K562 (cell line): ENCODE data around the gene TJAP1. TPM values are rescaled to one million over a fixed set of nuclear protein-coding genes. Genes with fewer than 3 reads are reported as not detected.
A peak's percentile ranks its signal among the peaks of the same experiment; 100 is the strongest.

Source experiments
- ATF2 ChIP-seq: sonication (generic); formaldehyde crosslinking; IDR thresholded peaks from 2 replicates; pipeline ENCODE4 v1.8.1; 2022; ENCODE audit warnings: missing genetic modification reagents
- CREBBP ChIP-seq: IDR thresholded peaks from one replicate; pipeline ENCODE4 v1.6.1; 2012; ENCODE audit warnings: low read depth, mild to moderate bottlenecking, control low read depth, inconsistent platforms, low read length
- CXXC5 ChIP-seq: fragments of 250-450 bp; sonication (Bioruptor Pico); IDR thresholded peaks from 2 replicates; pipeline ENCODE4 v1.8.0; 2022; ENCODE audit warnings: inconsistent platforms, mild to moderate bottlenecking, moderate library complexity
- EHMT2 ChIP-seq: fragments of 450-650 bp; IDR thresholded peaks from 2 replicates; pipeline ENCODE4 v1.6.1; 2018; ENCODE audit warnings: antibody characterized with exemption
- ETV5 ChIP-seq: sonication (generic); formaldehyde crosslinking; IDR thresholded peaks from 2 replicates; pipeline ENCODE4 v1.4.0; 2020; ENCODE audit warnings: low read depth, mild to moderate bottlenecking, missing genetic modification reagents
- HDGF ChIP-seq: fragments of 450-650 bp; IDR thresholded peaks from 2 replicates; pipeline ENCODE4 v1.6.1; 2016
- JUND ChIP-seq, 2 experiments: IDR thresholded peaks; 2 replicates in 1 of 2; 3 replicates in 1 of 2; pipeline ENCODE4 v1.6.1; 2011; ENCODE audit warnings: borderline replicate concordance in 2 of 2, low read depth in 2 of 2, low read length in 2 of 2, improper control_type of control experiment in 1 of 2, missing biosample characterization in 1 of 2, missing genetic modification characterization in 1 of 2, missing genetic modification reagents in 1 of 2
- LARP7 ChIP-seq: fragments of 450-650 bp; IDR thresholded peaks from 2 replicates; pipeline ENCODE4 v1.6.1; 2016
- LCOR ChIP-seq: sonication (generic); formaldehyde crosslinking; IDR thresholded peaks from 2 replicates; pipeline ENCODE4 v1.8.0; 2022; ENCODE audit warnings: mild to moderate bottlenecking, missing genetic modification reagents
- SMARCB1 ChIP-seq: IDR thresholded peaks from 2 replicates; pipeline ENCODE4 v1.6.1; 2011; ENCODE audit warnings: improper control_type of control experiment, low read depth; ENCODE audit not compliant: insufficient read length
- UBTF ChIP-seq, 2 experiments: IDR thresholded peaks; 2 replicates each; pipeline ENCODE4 v1.6.1; 2012; ENCODE audit warnings: improper control_type of control experiment in 2 of 2, low read depth in 2 of 2, low read length in 2 of 2, borderline replicate concordance in 1 of 2
- WHSC1 ChIP-seq: IDR thresholded peaks from one replicate; pipeline ENCODE4 v1.6.1; 2012; ENCODE audit warnings: low read length, control low read depth, inconsistent platforms
- ZNF282 ChIP-seq: sonication (generic); formaldehyde crosslinking; IDR thresholded peaks from 2 replicates; pipeline ENCODE4 v1.8.1; 2023; ENCODE audit warnings: missing genetic modification reagents
- ZNF740 ChIP-seq, 3 experiments: fragments of 200-800 bp in 1 of 3; sonication (Bioruptor generic) in 1 of 3; sonication (generic) in 1 of 3; formaldehyde crosslinking in 1 of 3; IDR thresholded peaks; 2 replicates each; pipeline versions ENCODE4 v1.6.1 to v1.8.0; 2016 to 2022; ENCODE audit warnings: mild to moderate bottlenecking in 2 of 3, missing compliant biosample characterization in 2 of 3, missing genetic modification characterization in 2 of 3, missing genetic modification reagents in 1 of 3
- polyA plus RNA-seq, 8 experiments: library from polyadenylated mRNA; depleted of rRNA in 4 of 8; stranded (reverse) in 5 of 8; unstranded in 3 of 8; fragments of >200 nt; fragmentation: Nextera tagmentation in 2 of 8; fragmentation: Illumina TruSeq in 1 of 8; extraction: Ambion mirVana in 2 of 8; extraction: Trizol in 1 of 8; gene quantifications; 2 replicates each; pipeline versions ENCODE4 v1.2.1 to v1.2.3, GENCODE V29; 2011 to 2014; ENCODE audit warnings: inconsistent platforms in 1 of 8, missing spikeins in 1 of 8
- total RNA-seq, 7 experiments: library from RNA; depleted of rRNA in 6 of 7; stranded (reverse); fragments of >200 nt in 6 of 7; fragmentation: Illumina TruSeq in 2 of 7; extraction: Trizol in 2 of 7; gene quantifications; 2 replicates each; pipeline versions ENCODE4 v1.2.1 to v1.2.3, GENCODE V29; 2011 to 2021; ENCODE audit warnings: low replicate concordance in 1 of 7
- TF ChIP-seq, protein P1 (sequence below): fragments of 450-650 bp; IDR thresholded peaks from 2 replicates; pipeline ENCODE4 v1.6.1; 2018; ENCODE audit not compliant: partially characterized antibody
- TF ChIP-seq, protein P2 (sequence below): fragments of 250-450 bp; sonication (Bioruptor Pico); IDR thresholded peaks from 2 replicates; pipeline ENCODE4 v1.4.0; 2020; ENCODE audit warnings: mild to moderate bottlenecking, moderate library complexity

TJAP1 gene
- total and polyA plus RNA-seq, 9 of the 15 experiments (the other 6 are each of a cell fraction or from before 2014, with no cell fraction given), result 0.06 to 35.8 (median 16.2) TPM

DNA sequence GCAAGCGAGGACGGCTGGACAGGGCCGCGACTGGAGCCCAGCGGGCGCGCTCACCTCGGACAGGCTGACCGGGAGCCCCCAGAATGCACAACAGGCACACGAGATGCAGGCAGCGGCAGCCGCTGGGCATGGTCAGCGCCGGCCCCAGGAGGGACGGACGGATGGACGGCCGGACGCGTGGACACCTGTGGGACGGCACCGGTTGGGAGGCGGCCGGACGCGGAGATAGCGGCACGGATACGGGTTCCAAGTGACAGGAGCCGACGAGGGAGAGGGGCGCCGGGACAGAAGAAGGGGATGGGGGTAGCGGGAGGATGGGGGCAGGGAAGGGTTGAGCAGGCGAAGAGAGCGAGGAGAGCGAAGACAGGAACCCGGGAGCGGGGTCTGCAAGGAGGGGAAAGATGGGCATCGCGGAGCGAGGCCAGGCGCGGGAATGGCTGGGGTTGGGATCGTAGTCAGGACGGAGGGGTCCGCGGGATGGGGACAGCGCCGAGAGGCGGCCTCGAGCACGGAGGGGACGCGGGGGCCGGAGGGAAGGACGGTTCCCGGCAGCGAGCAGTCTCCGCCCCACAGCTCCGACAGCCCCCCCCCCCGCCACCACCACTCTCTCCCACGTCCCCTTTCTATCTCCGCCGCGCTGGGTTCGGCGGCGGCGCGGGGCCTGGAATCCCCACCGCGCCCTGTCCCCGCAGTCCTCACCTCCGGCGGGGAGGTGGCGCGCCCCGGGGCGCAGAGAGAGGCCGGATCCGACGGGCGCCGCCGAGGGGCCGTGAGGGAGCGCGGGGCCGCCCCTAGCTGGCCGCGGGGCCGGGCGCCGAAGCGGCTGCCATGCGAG, 22.5 kb upstream of the TJAP1 start (continued):
- TF ChIP-seq CREBBP (no peak), SMARCB1 (no peak), WHSC1 (no peak), ZNF282 (no peak), CXXC5 (CRISPR knock-in tag) (peak; percentile 56), EHMT2 (no peak), JUND (IDR thresholded peaks at IDR 0.05; ENCODE audit: borderline replicate concordance, low read depth, low read length) (0 out of 2 replicates have a peak, but pooled peaks have one; percentile 31), JUND (tag; IDR thresholded peaks at IDR 0.05; ENCODE audit: borderline replicate concordance, low read depth, low read length) (no peak), ETV5 (CRISPR knock-in tag) (no peak), ZNF740 (CRISPR knock-in tag; IDR thresholded peaks at IDR 0.05) (peak; percentile 79), ZNF740 (tag; IDR thresholded peaks at IDR 0.05) (0 out of 4 replicates have a peak, but pooled peaks of 1 of the 2 experiments have one; percentile 68), ATF2 (CRISPR knock-in tag) (no peak), LCOR (CRISPR knock-in tag) (no peak), UBTF (IDR thresholded peaks at IDR 0.05; ENCODE audit: borderline replicate concordance in 1 of 2, low read depth in 2 of 2, low read length in 2 of 2) (peak; percentile 47 to 50; a peak in 1 of 4 replicates), LARP7 (0 out of 2 replicates have a peak, but pooled peaks have one; percentile 52), HDGF (no peak)
- TF ChIP-seq, protein P1, sequence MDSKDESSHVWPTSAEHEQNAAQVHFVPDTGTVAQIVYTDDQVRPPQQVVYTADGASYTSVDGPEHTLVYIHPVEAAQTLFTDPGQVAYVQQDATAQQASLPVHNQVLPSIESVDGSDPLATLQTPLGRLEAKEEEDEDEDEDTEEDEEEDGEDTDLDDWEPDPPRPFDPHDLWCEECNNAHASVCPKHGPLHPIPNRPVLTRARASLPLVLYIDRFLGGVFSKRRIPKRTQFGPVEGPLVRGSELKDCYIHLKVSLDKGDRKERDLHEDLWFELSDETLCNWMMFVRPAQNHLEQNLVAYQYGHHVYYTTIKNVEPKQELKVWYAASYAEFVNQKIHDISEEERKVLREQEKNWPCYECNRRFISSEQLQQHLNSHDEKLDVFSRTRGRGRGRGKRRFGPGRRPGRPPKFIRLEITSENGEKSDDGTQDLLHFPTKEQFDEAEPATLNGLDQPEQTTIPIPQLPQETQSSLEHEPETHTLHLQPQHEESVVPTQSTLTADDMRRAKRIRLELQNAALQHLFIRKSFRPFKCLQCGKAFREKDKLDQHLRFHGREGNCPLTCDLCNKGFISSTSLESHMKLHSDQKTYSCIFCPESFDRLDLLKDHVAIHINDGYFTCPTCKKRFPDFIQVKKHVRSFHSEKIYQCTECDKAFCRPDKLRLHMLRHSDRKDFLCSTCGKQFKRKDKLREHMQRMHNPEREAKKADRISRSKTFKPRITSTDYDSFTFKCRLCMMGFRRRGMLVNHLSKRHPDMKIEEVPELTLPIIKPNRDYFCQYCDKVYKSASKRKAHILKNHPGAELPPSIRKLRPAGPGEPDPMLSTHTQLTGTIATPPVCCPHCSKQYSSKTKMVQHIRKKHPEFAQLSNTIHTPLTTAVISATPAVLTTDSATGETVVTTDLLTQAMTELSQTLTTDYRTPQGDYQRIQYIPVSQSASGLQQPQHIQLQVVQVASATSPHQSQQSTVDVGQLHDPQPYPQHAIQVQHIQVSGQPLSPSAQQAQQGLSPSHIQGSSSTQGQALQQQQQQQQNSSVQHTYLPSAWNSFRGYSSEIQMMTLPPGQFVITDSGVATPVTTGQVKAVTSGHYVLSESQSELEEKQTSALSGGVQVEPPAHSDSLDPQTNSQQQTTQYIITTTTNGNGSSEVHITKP, result peak; percentile 9
- TF ChIP-seq, protein P2, sequence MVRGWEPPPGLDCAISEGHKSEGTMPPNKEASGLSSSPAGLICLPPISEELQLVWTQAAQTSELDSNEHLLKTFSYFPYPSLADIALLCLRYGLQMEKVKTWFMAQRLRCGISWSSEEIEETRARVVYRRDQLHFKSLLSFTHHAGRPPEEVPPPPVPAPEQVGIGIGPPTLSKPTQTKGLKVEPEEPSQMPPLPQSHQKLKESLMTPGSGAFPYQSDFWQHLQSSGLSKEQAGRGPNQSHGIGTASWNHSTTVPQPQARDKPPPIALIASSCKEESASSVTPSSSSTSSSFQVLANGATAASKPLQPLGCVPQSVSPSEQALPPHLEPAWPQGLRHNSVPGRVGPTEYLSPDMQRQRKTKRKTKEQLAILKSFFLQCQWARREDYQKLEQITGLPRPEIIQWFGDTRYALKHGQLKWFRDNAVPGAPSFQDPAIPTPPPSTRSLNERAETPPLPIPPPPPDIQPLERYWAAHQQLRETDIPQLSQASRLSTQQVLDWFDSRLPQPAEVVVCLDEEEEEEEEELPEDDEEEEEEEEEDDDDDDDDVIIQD (CRISPR knock-in tag), result no peak
